Measurements from ENCODE around the gene GPSM1. TPM values are rescaled to one million over a fixed set of nuclear protein-coding genes. Genes with fewer than 3 reads are reported as not detected.

Gene GPSM1
- total RNA-seq, 1 experiment from 2014 or later, result 24.7 TPM

GRCh38 chr9:136300866-136301265 lies 26.5 kb upstream of the GPSM1 start:
- Histone ChIP-seq H2AK5ac (ENCODE audit: insufficient read length, low read length) (no peak overlapping the region), H3K23me2 (ENCODE audit: insufficient read length, low read depth, low read length, poor library complexity, severe bottlenecking) (no peaks in the 10 kb centered on the region), H3K27me3 (ENCODE audit: insufficient read depth, low read length) (no peaks in the 10 kb centered on the region), H4K5ac (ENCODE audit: insufficient read length, low read depth, low read length) (no peak overlapping the region), H3T11ph (ENCODE audit: low read length) (no peak overlapping the region), H3K9me3 (ENCODE audit: control insufficient read depth, low read depth, low read length) (no peaks in the 10 kb centered on the region), H4K20me1 (ENCODE audit: control insufficient read depth, insufficient read depth, insufficient read length) (no peaks in the 10 kb centered on the region), H3K4ac (ENCODE audit: low read depth, low read length) (no peak overlapping the region), H3K4me2 (ENCODE audit: insufficient read depth, insufficient read length, low read length) (no peak overlapping the region), H3K79me1 (ENCODE audit: insufficient read depth, low read depth, low read length, poor library complexity, severe bottlenecking) (no peaks in the 10 kb centered on the region), H4K8ac (replicated peaks; ENCODE audit: insufficient read length, low read depth, low read length) (no peak overlapping the region), H2BK15ac (ENCODE audit: low read depth, low read length) (no peak overlapping the region), H4K91ac (ENCODE audit: insufficient read length, low read depth, low read length) (no peak overlapping the region), H3K14ac (ENCODE audit: insufficient read depth, low read length) (no peak overlapping the region), H3K79me2 (ENCODE audit: insufficient read depth, low read length) (no peaks in the 10 kb centered on the region), H2BK120ac (ENCODE audit: low read depth, low read length, poor library complexity, severe bottlenecking) (no peak overlapping the region), H2BK12ac (ENCODE audit: insufficient read length, low read depth, low read length) (no peak overlapping the region), H3K18ac (ENCODE audit: insufficient read length, low read depth, low read length) (no peak overlapping the region), H2AFZ (ENCODE audit: low read length) (no peak overlapping the region), H2BK5ac (ENCODE audit: insufficient read length, low read length) (no peak overlapping the region), H3K23ac (ENCODE audit: insufficient read length, low read depth, low read length) (no peak overlapping the region), H3K56ac (ENCODE audit: insufficient read length, low read depth, low read length) (no peak overlapping the region), H3K27ac (ENCODE audit: insufficient read length, low read depth, low read length) (no peak overlapping the region), H2BK20ac (ENCODE audit: low read depth, low read length, poor library complexity, severe bottlenecking) (no peak overlapping the region), H3K9ac (ENCODE audit: extremely low read depth, insufficient read length, low read length) (no peak overlapping the region), H3K4me1 (ENCODE audit: insufficient read depth, low read length) (no peaks in the 10 kb centered on the region)
- DNase-seq, result no peak
- no peak for TF ChIP-seq CTCF (conservative IDR thresholded peaks at IDR 0.05)
- Mint-ChIP-seq H3K4me3 (no peak overlapping the region), H3K9me3 (no peaks in the 10 kb centered on the region), H3K4me1 (peaks cover 3% of the 10 kb centered on the region in 2 experiments; a peak in 3 of 4 replicates), H3K36me3 (ENCODE audit: insufficient read depth in 1 of 3, low read depth in 3 of 3) (no peaks in the 10 kb centered on the region), H3K27me3 (ENCODE audit: low read depth) (no peaks in the 10 kb centered on the region), H3K27ac (no peak overlapping the region)
- WGBS (ENCODE audit: extremely low coverage, insufficient read length, low lambda C conversion rate), result no CpG with 5 or more reads among the region's 13 CpGs
